ENCODE results near the gene ARL4C. TPM values are rescaled to one million over a fixed set of nuclear protein-coding genes. Genes with fewer than 3 reads are reported as not detected.

Gene ARL4C
- total RNA-seq, 2 experiments from 2014 or later: 15.7 to 19.6 TPM

GRCh38 chr2:234467289-234467688 lies 29.6 kb downstream of the ARL4C start:
- no peak overlapping the region for H3K4me2 ChIP-seq (ENCODE audit: low read length)
- H4K20me1 ChIP-seq (ENCODE audit: insufficient read depth, low read length): no peaks in the 10 kb centered on the region
- no peak for DNase-seq (ENCODE audit: low spot score)
- H3K4me3 ChIP-seq (ENCODE audit: low read depth, low read length, poor library complexity, severe bottlenecking): no peak overlapping the region
- TF ChIP-seq CTCF (conservative IDR thresholded peaks at IDR 0.05; ENCODE audit: low read length) (no peak), EZH2phosphoT487 (IDR thresholded peaks at IDR 0.05; ENCODE audit: borderline replicate concordance, low read depth, low read length) (no peak)
- POLR2A ChIA-PET: interaction anchor here (1.0 to 1.4 kb wide), 2 partner anchors 9 to 13 kb away, joined by 3 to 8 read pairs; no protein-coding TSS in a partner anchor
- intact Hi-C loops (cut with micrococcal nuclease; ENCODE audit: unreplicated experiment): no loop called here
- no peaks in the 10 kb centered on the region for H3K36me3 ChIP-seq (ENCODE audit: insufficient read depth, low read length)
- H3K4me1 ChIP-seq (ENCODE audit: insufficient read depth, low read length, poor library complexity, severe bottlenecking): no peaks in the 10 kb centered on the region
- H3K9me3 ChIP-seq (ENCODE audit: low read length): no peaks in the 10 kb centered on the region
- H2AFZ ChIP-seq (ENCODE audit: low read length): no peak overlapping the region
- H3K79me2 ChIP-seq (ENCODE audit: insufficient read depth, low read depth, low read length): no peaks in the 10 kb centered on the region
- BruUV-seq (replicated peaks): no TSS peak
- CTCF ChIA-PET (ENCODE audit: unreplicated experiment): no interaction called here
- H3K9me2 ChIP-seq (ENCODE audit: insufficient read depth, low read length): no peaks in the 10 kb centered on the region
- no peak overlapping the region for H3K27ac ChIP-seq (ENCODE audit: low read depth, low read length, poor library complexity, severe bottlenecking)

GRCh38 chr2:234464291-234464645 lies 32.6 kb downstream of the ARL4C start:
- POLR2A ChIA-PET: interaction anchor here (0.8 to 1.6 kb wide), 2 partner anchors 10 to 12 kb away, joined by 3 to 5 read pairs; no protein-coding TSS in a partner anchor
- CTCF ChIA-PET (ENCODE audit: unreplicated experiment): interaction anchor here (1.5 to 2.2 kb wide), 2 partner anchors 10 to 19 kb away, joined by 4 to 7 read pairs; no protein-coding TSS in a partner anchor
- Histone ChIP-seq H2AFZ (ENCODE audit: low read length) (no peak overlapping the region), H4K20me1 (ENCODE audit: insufficient read depth, low read length) (no peaks in the 10 kb centered on the region), H3K9me2 (ENCODE audit: insufficient read depth, low read length) (no peaks in the 10 kb centered on the region), H3K4me2 (ENCODE audit: low read length) (no peak overlapping the region), H3K79me2 (ENCODE audit: insufficient read depth, low read depth, low read length) (no peaks in the 10 kb centered on the region), H3K36me3 (ENCODE audit: insufficient read depth, low read length) (no peaks in the 10 kb centered on the region), H3K4me3 (ENCODE audit: low read depth, low read length, poor library complexity, severe bottlenecking) (no peak overlapping the region), H3K27ac (ENCODE audit: low read depth, low read length, poor library complexity, severe bottlenecking) (no peak overlapping the region), H3K9me3 (ENCODE audit: low read length) (no peaks in the 10 kb centered on the region), H3K4me1 (ENCODE audit: insufficient read depth, low read length, poor library complexity, severe bottlenecking) (no peaks in the 10 kb centered on the region)
- TF ChIP-seq EZH2phosphoT487 (IDR thresholded peaks at IDR 0.05; ENCODE audit: borderline replicate concordance, low read depth, low read length): no peak
- intact Hi-C loops (cut with micrococcal nuclease; ENCODE audit: unreplicated experiment): no loop called here
- no peak for DNase-seq (ENCODE audit: low spot score)
- no TSS peak for BruUV-seq (replicated peaks)

GRCh38 chr2:234463626-234464290 lies 33.1 kb downstream of the ARL4C start:
- TF ChIP-seq CTCF (conservative IDR thresholded peaks at IDR 0.05; ENCODE audit: low read length): no peak
- no peak for TF ChIP-seq EZH2phosphoT487 (IDR thresholded peaks at IDR 0.05; ENCODE audit: borderline replicate concordance, low read depth, low read length)
- no TSS peak for BruUV-seq (replicated peaks)
- H3K36me3 ChIP-seq (ENCODE audit: insufficient read depth, low read length): no peaks in the 10 kb centered on the region
- no peak overlapping the region for H3K4me2 ChIP-seq (ENCODE audit: low read length)
- no peak overlapping the region for H3K4me3 ChIP-seq (ENCODE audit: low read depth, low read length, poor library complexity, severe bottlenecking)
- no peaks in the 10 kb centered on the region for H3K9me2 ChIP-seq (ENCODE audit: insufficient read depth, low read length)
- H2AFZ ChIP-seq (ENCODE audit: low read length): no peak overlapping the region
- DNase-seq (ENCODE audit: low spot score): no peak
- POLR2A ChIA-PET: interaction anchor here (0.6 to 1.6 kb wide), 3 partner anchors 9 to 14 kb away, joined by 3 to 5 read pairs (median 5); no protein-coding TSS in a partner anchor
- H3K27ac ChIP-seq (ENCODE audit: low read depth, low read length, poor library complexity, severe bottlenecking): no peak overlapping the region
- peaks cover under 1% of the 10 kb centered on the region; the same call in 1 of the 2 replicates for H3K9me3 ChIP-seq (ENCODE audit: low read length)
- no peaks in the 10 kb centered on the region for H4K20me1 ChIP-seq (ENCODE audit: insufficient read depth, low read length)
- CTCF ChIA-PET (ENCODE audit: unreplicated experiment): interaction anchor here (1.5 to 2.2 kb wide), 2 partner anchors 9 to 19 kb away, joined by 4 to 7 read pairs; no protein-coding TSS in a partner anchor
- no peaks in the 10 kb centered on the region for H3K79me2 ChIP-seq (ENCODE audit: insufficient read depth, low read depth, low read length)
- no peaks in the 10 kb centered on the region for H3K4me1 ChIP-seq (ENCODE audit: insufficient read depth, low read length, poor library complexity, severe bottlenecking)
- intact Hi-C loops (cut with micrococcal nuclease; ENCODE audit: unreplicated experiment): no loop called here
